GM21515 (cell line): ENCODE results near the gene ARHGAP6.
"Not testable (repeated sequence)": the region's sequence is repeated elsewhere in the genome, so short reads cannot be mapped to it uniquely, and the experiment has no call there.

Experiments
- ATAC-seq: cut with Tn5 transposase; IDR thresholded peaks from one replicate; pipeline ENCODE4 v1.9.1; 2021; ENCODE audit not compliant: unreplicated experiment

ARHGAP6 gene

GRCh38 chrX:11264925-11265324 is 400.8 kb downstream of the ARHGAP6 start:
- ATAC-seq: no peak

GRCh38 chrX:11261260-11261659 is 404.5 kb downstream of the ARHGAP6 start:
- ATAC-seq: no peak

DNA sequence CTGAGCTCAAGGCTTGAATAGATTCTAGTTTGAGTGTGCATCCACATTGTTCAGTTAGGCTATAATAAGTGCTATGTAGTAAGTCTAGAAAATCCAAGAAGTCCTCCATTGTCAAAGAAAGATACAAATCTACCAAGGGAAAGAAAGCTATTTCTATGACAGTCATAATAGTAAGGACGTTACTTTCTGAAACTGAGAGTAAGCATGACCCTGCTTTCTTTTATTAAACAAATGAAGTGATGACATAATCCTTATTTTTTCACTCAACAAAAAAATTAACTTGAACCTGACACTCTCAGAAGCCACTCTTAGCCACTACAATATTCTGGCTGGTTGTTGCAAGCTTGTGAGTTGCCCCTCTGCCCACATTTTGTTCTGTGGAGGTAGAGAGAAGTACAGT is 406.3 kb downstream of the ARHGAP6 start:
- no peak for ATAC-seq

GRCh38 chrX:11257711-11258110 is 408.0 kb downstream of the ARHGAP6 start:
- ATAC-seq: no peak

DNA sequence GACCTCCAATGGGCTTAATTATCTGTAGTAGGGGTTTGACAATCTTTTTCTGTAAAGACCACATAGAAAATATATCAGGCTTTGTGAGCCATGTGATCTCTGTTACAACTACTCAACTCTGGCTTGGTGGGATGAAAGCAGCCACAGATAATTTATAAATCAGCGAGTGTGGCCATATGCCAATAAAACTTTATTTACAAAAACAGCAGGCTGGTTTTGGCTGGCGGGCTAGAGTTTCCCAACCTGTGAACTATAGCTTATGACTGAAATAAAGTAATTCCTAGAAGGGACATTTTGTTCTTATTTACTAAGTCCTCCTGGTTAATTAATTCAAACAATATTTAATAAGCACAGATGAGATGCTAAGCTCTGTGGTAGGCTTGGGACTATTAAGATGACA is 408.4 kb downstream of the ARHGAP6 start:
- no peak for ATAC-seq

- ATAC-seq: no peak
These were observed 411.2 kb downstream of the ARHGAP6 start for GRCh38 chrX:11254417-11255109.

- no peak for ATAC-seq
These were observed 421.1 kb downstream of the ARHGAP6 start for GRCh38 chrX:11244636-11245035.

GRCh38 chrX:11242704-11243103 is 423.0 kb downstream of the ARHGAP6 start:
- no peak for ATAC-seq

DNA sequence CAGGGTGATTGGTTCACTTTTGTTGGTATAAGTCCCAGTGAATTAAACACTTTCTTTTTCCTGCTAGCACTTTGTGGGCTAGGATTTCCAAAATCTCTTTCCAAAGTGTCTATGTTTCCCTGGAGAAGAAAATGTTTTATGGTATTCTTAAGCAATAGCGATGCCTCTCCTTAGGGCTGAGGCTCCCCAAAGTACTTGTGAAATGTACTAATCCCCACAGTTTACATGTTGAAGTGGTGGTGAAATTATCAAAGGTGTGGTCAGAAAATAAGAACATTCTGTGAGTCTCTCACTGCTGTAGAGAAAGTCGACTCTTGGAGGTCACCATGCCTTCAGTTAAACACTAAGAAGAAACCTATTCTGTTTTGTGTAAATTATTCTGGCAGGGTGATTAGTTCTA is 424.0 kb downstream of the ARHGAP6 start:
- ATAC-seq: no peak

- ATAC-seq: no peak
These were observed 426.5 kb downstream of the ARHGAP6 start for GRCh38 chrX:11239230-11239629.

DNA sequence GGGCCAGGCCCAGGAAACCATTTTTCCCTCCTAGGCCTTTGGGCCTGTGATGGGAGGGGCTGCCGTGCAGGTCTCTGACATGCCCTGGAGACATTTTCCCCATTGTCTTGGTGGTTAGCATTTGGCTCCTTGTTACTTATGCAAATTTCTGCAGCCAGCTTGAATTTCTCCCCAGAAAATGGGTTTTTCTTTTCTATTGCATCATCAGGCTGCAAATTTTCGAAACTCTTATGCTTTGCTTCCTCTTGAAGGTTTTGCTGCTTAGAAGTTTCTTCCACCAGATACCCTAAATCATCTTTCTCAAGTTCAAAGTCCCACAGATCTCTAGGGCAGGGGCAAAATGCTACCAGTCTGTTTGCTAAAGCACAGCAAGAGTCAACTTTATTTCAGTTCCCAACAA is 430.3 kb downstream of the ARHGAP6 start:
- ATAC-seq: not testable (repeated sequence)

DNA sequence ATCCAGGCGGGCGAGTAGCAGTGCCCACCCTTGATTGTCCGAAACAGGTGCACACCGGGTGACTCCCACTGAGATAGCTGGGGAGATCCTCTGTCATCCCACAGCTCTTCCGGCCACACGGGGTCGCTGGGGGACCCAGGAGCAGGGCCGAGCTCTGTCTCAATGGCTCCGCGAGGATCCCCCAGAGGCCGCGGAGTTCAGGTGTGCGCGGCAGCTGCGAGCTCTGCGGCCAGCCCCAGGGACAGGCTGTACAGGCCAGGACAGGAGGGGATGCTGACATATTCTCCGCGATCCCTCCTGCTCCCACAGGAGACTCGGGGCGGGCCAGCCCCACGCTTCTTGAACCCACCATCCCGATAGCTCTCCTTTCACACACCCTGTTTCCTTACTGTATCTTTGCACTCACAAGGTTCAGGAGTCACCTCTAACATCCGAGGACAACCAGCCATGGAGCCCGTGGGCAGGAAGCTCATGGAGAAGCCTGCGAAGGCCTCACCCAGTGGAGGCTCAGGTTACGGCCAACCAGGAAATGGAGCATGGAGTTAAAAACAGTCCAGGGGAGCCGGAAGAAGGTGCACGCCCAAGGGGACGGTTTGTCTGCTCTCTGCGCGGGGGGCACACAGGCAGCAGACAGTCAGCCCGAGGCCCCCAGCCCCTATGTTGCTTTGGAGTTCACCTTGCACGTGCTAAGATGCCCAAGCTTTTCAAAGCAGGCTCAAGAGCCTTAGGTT is 450.4 kb downstream of the ARHGAP6 start:
- no peak for ATAC-seq

- no peak for ATAC-seq
These were observed 451.2 kb downstream of the ARHGAP6 start for GRCh38 chrX:11214346-11215190.

- no peak for ATAC-seq
These were observed 453.0 kb downstream of the ARHGAP6 start for GRCh38 chrX:11212741-11213140.

- ATAC-seq: no peak
These were observed 455.3 kb downstream of the ARHGAP6 start for GRCh38 chrX:11210415-11210801.

GRCh38 chrX:11209798-11210414 is 455.8 kb downstream of the ARHGAP6 start:
- ATAC-seq: no peak

- ATAC-seq: no peak
These were observed 459.0 kb downstream of the ARHGAP6 start for GRCh38 chrX:11206716-11207115.

- no peak for ATAC-seq
These were observed 459.9 kb downstream of the ARHGAP6 start for GRCh38 chrX:11205796-11206195.

- no peak for ATAC-seq
These were observed 468.0 kb downstream of the ARHGAP6 start for GRCh38 chrX:11197671-11198070.

DNA sequence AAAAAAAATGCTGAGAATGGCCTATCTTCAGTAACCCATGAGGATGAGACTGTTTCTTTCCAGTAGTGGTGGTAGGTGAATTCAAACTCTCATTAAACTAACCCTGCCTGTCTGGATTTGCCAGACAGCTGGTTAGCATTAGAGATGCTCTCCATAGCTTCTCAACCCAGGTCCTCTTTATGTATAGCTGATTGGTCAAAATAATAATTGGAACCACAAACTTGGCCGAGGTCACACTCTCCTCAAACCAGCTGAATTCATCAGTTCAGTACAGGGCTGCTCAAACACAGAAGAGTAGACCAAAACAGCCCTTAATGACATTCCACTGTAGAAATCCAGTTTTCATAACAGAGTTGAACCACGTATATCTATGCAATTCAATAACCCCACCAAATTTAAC is 469.2 kb downstream of the ARHGAP6 start:
- ATAC-seq: no peak

DNA sequence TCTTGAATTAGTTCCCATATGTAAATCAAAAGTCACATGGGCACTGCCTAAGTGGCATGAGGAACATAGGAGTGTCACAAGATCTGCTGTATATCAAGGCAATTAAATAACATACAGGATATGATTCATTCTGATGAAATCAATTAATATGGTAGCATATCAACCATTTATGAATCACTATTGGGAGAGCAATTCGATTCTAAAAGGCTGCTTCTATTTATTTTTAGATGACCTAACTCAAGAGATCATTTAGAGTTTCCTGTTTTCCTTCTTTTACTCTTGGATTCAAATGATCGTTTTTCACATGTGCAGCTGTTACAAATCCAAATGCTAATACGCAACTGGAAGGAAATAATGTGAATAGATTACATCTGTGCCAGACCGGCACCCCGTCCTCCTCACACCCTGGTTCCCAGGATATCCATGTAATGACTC is 472.7 kb downstream of the ARHGAP6 start:
- no peak for ATAC-seq
